Measurements from ENCODE around the gene TEX19.

GRCh38 chr17:82397449-82398335, 38.6 kb downstream of the TEX19 start:
- TF ChIP-seq CTCF (IDR thresholded peaks at IDR 0.05) = no peak
- no peak for TF ChIP-seq HMGXB4 (CRISPR knock-in tag; IDR thresholded peaks at IDR 0.05; ENCODE audit: borderline replicate concordance)
- no peak for TF ChIP-seq NPAS2 (CRISPR knock-in tag; IDR thresholded peaks at IDR 0.05; ENCODE audit: borderline replicate concordance)
- TF ChIP-seq EP300 (IDR thresholded peaks at IDR 0.05) = no peak
- TF ChIP-seq MAX (IDR thresholded peaks at IDR 0.05) = no peak
- no peak for TF ChIP-seq PHF8 (IDR thresholded peaks at IDR 0.05; ENCODE audit: borderline replicate concordance, low read depth)
- TF ChIP-seq CHD2 (IDR thresholded peaks at IDR 0.05; ENCODE audit: low read length, partially characterized antibody) = no peak
- TF ChIP-seq HOXA7 (CRISPR knock-in tag; IDR thresholded peaks at IDR 0.05) = no peak
- no peak for TF ChIP-seq RCOR1 (IDR thresholded peaks at IDR 0.05; ENCODE audit: low read depth, low read length)
- no peak for TF ChIP-seq JUN (IDR thresholded peaks at IDR 0.05)
- no peak for TF ChIP-seq REST (IDR thresholded peaks at IDR 0.05)
- no peak for TF ChIP-seq SREBF2 (IDR thresholded peaks at IDR 0.05)

Measured in A549 (cell line).